GM18519 (cell line): ENCODE measurements around the gene RNF213.
"Not testable (repeated sequence)": the region's sequence is repeated elsewhere in the genome, so short reads cannot be mapped to it uniquely, and the experiment has no call there.

Experiments used
- ATAC-seq: cut with Tn5 transposase; IDR thresholded peaks from one replicate; pipeline ENCODE4 v1.9.1; 2021; ENCODE audit warnings: mild to moderate bottlenecking, moderate library complexity; ENCODE audit not compliant: unreplicated experiment, low FRiP score

RNF213 gene

GRCh38 chr17:80407917-80408316 lies 147.3 kb downstream of the RNF213 start:
- not testable (repeated sequence) for ATAC-seq

- ATAC-seq = no peak
These were observed 148.2 kb downstream of the RNF213 start for GRCh38 chr17:80408872-80409271.

GRCh38 chr17:80409626-80410025 lies 149.0 kb downstream of the RNF213 start:
- no peak for ATAC-seq

GRCh38 chr17:80410441-80411087 lies 149.9 kb downstream of the RNF213 start:
- not testable (repeated sequence) for ATAC-seq

GRCh38 chr17:80413771-80414507 lies 153.3 kb downstream of the RNF213 start:
- ATAC-seq = no peak

- no peak for ATAC-seq
These were observed 153.8 kb downstream of the RNF213 start for GRCh38 chr17:80414508-80414802.

GRCh38 chr17:80414803-80415625 lies 154.4 kb downstream of the RNF213 start, which contains the start of gene ENDOV:
TSS of gene ENDOV (plus strand) at chr17:80415167. CDS start at chr17:80415195, 28 bp downstream.
- peak; percentile 78 for ATAC-seq

GRCh38 chr17:80415626-80416137 lies 155.0 kb downstream of the RNF213 start:
- no peak for ATAC-seq

GRCh38 chr17:80416260-80416939 lies 155.7 kb downstream of the RNF213 start:
- ATAC-seq = no peak

- no peak for ATAC-seq
These were observed 156.3 kb downstream of the RNF213 start for GRCh38 chr17:80416940-80417293.

- ATAC-seq = no peak
These were observed 157.9 kb downstream of the RNF213 start for GRCh38 chr17:80418589-80418988.

- no peak for ATAC-seq
These were observed 158.6 kb downstream of the RNF213 start for GRCh38 chr17:80419255-80419654.

GRCh38 chr17:80421381-80422090 lies 160.9 kb downstream of the RNF213 start:
- no peak for ATAC-seq

GRCh38 chr17:80422276-80422675 lies 161.6 kb downstream of the RNF213 start:
- ATAC-seq = no peak

GRCh38 chr17:80422981-80423380 lies 162.3 kb downstream of the RNF213 start:
- no peak for ATAC-seq

- ATAC-seq = no peak
These were observed 163.0 kb downstream of the RNF213 start for GRCh38 chr17:80423536-80424225.

- ATAC-seq = no peak
These were observed 163.6 kb downstream of the RNF213 start for GRCh38 chr17:80424261-80424660.

- no peak for ATAC-seq
These were observed 164.5 kb downstream of the RNF213 start for GRCh38 chr17:80424878-80425765.
